Measurements from ENCODE around the gene WIPF1.
A peak's percentile ranks its signal among the peaks of the same experiment; 100 is the strongest.

WIPF1 gene

DNA sequence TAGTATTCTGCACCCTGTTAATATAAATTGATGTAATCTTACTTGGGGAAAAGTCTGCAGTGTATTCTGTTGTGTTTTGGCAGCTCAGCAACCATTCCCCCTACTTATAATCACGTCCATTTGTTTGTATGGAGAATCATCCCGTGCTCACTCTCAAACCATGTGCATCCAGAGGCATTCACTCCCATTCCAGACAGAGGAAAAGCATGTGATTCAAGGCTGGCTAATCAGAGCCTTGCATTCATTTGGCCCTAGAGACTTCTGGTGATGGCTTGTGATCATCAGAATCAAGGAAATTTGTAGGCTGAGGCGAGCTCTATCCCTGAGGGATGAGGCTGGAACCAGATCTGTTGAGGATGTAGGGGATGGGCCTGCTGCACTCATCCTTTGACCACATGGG lies 5.1 kb upstream of the WIPF1 start:
- H3K4me3 ChIP-seq (ENCODE audit: severe bottlenecking), result no peak overlapping the region
- ATAC-seq (ENCODE audit: low read depth) (no peak), DNase-seq (ENCODE audit: low spot score) (no peak)
- TF ChIP-seq, protein P1, sequence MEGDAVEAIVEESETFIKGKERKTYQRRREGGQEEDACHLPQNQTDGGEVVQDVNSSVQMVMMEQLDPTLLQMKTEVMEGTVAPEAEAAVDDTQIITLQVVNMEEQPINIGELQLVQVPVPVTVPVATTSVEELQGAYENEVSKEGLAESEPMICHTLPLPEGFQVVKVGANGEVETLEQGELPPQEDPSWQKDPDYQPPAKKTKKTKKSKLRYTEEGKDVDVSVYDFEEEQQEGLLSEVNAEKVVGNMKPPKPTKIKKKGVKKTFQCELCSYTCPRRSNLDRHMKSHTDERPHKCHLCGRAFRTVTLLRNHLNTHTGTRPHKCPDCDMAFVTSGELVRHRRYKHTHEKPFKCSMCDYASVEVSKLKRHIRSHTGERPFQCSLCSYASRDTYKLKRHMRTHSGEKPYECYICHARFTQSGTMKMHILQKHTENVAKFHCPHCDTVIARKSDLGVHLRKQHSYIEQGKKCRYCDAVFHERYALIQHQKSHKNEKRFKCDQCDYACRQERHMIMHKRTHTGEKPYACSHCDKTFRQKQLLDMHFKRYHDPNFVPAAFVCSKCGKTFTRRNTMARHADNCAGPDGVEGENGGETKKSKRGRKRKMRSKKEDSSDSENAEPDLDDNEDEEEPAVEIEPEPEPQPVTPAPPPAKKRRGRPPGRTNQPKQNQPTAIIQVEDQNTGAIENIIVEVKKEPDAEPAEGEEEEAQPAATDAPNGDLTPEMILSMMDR (IDR thresholded peaks at IDR 0.05; ENCODE audit: poor library complexity, severe bottlenecking), result no peak
- H3K36me3 ChIP-seq (ENCODE audit: low read depth), result no peaks in the 10 kb centered on the region
- no peaks in the 10 kb centered on the region for H3K9me3 ChIP-seq (ENCODE audit: severe bottlenecking)
- peaks cover 15% of the 10 kb centered on the region for H3K4me1 ChIP-seq (ENCODE audit: insufficient read depth, poor library complexity, severe bottlenecking)
- no peaks in the 10 kb centered on the region for H3K27me3 ChIP-seq (ENCODE audit: insufficient read depth, poor library complexity, severe bottlenecking)
- no peak overlapping the region for H3K27ac ChIP-seq (ENCODE audit: poor library complexity, severe bottlenecking)

DNA sequence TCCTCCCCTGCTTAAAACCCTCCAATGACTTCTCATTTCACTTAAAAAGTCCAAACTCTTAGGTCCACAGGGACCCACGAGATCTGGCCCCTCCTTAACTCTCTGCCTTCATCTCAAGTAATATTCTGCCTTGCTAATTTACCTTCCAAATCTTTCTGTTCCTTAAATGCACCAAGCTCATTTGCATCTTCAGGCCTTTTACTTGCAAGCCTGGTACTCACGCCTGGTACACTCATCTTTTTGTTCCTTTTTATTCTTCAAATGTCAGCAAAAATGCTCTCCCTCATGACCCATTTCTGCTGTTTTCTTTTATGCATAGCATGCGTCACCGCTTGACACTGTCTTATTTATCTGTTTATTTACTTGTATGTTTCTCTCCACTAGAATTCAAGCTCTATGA lies 2.7 kb upstream of the WIPF1 start:
- no peak for ATAC-seq (ENCODE audit: low read depth)
- H3K36me3 ChIP-seq (ENCODE audit: low read depth), result peaks cover 3% of the 10 kb centered on the region; the same call in 1 of the 2 replicates
- no peaks in the 10 kb centered on the region for H3K27me3 ChIP-seq (ENCODE audit: insufficient read depth, poor library complexity, severe bottlenecking)
- no peak overlapping the region for H3K27ac ChIP-seq (ENCODE audit: poor library complexity, severe bottlenecking)
- H3K4me3 ChIP-seq (ENCODE audit: severe bottlenecking), result no peak overlapping the region
- TF ChIP-seq, protein P1 (IDR thresholded peaks at IDR 0.05; ENCODE audit: poor library complexity, severe bottlenecking), result no peak
- no peak for DNase-seq (ENCODE audit: low spot score)
- no peaks in the 10 kb centered on the region for H3K9me3 ChIP-seq (ENCODE audit: severe bottlenecking)
- H3K4me1 ChIP-seq (ENCODE audit: insufficient read depth, poor library complexity, severe bottlenecking), result peaks cover 12% of the 10 kb centered on the region

DNA sequence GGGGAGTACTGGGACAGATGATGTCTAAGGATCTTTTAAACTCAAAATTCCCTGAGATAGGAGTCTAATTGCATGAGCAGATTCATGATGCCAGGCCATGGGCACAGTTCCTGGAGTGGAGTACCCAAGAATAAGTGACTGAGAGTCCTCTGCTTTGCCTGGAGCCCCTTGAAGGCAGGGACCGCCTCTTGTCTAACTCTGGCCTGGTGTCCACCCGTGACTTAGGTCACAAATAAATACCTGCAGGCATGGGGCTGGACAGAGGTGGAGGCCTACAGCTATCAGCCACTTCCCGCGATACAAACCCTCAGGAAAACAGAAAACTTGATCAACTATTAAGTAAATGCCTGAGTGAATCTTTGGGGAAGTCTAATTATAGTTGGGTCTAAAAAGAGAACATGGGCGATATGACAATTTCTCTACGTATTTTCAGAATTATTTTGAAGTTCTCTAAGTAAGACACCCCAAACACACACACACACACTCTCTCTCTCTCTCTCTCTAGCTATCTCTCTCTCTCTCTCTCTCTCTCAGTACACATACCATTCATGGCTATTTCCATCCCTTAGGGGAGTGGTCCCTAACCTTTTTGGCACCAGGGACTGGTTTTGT lies 1.8 kb upstream of the WIPF1 start:
- DNase-seq (ENCODE audit: low spot score) (no peak), ATAC-seq (ENCODE audit: low read depth) (no peak)
- Histone ChIP-seq H3K27me3 (ENCODE audit: insufficient read depth, poor library complexity, severe bottlenecking) (no peaks in the 10 kb centered on the region), H3K27ac (ENCODE audit: poor library complexity, severe bottlenecking) (no peak overlapping the region), H3K9me3 (ENCODE audit: severe bottlenecking) (no peaks in the 10 kb centered on the region), H3K4me1 (ENCODE audit: insufficient read depth, poor library complexity, severe bottlenecking) (peaks cover 12% of the 10 kb centered on the region), H3K4me3 (ENCODE audit: severe bottlenecking) (no peak overlapping the region), H3K36me3 (ENCODE audit: low read depth) (peaks cover 3% of the 10 kb centered on the region; the same call in 1 of the 2 replicates)
- TF ChIP-seq, protein P1 (IDR thresholded peaks at IDR 0.05; ENCODE audit: poor library complexity, severe bottlenecking), result no peak

DNA sequence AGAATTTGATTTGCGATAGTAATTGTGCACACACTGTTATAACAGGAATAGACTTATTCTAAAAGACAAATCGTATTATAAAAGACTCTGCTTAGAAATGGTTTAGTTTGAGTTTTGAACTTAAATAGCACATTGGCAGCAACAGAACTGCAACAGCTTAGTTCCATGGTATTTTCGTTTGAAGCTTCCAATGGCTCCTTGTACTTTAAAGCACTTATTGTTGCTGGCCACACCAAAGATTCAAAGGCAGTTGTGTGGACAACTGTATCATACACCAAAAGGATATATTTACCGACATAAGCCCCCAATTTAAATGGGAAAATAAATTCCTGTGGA lies 627 bp downstream of the WIPF1 start:
- Histone ChIP-seq H3K4me3 (ENCODE audit: severe bottlenecking) (no peak overlapping the region), H3K27me3 (ENCODE audit: insufficient read depth, poor library complexity, severe bottlenecking) (no peaks in the 10 kb centered on the region), H3K9me3 (ENCODE audit: severe bottlenecking) (no peaks in the 10 kb centered on the region), H3K4me1 (ENCODE audit: insufficient read depth, poor library complexity, severe bottlenecking) (peaks cover 19% of the 10 kb centered on the region), H3K27ac (ENCODE audit: poor library complexity, severe bottlenecking) (peak overlapping the region; percentile 20), H3K36me3 (ENCODE audit: low read depth) (peaks cover 3% of the 10 kb centered on the region; the same call in 1 of the 2 replicates)
- ATAC-seq (ENCODE audit: low read depth), result no peak
- TF ChIP-seq, protein P1 (IDR thresholded peaks at IDR 0.05; ENCODE audit: poor library complexity, severe bottlenecking), result no peak
- no peak for DNase-seq (ENCODE audit: low spot score)

DNA sequence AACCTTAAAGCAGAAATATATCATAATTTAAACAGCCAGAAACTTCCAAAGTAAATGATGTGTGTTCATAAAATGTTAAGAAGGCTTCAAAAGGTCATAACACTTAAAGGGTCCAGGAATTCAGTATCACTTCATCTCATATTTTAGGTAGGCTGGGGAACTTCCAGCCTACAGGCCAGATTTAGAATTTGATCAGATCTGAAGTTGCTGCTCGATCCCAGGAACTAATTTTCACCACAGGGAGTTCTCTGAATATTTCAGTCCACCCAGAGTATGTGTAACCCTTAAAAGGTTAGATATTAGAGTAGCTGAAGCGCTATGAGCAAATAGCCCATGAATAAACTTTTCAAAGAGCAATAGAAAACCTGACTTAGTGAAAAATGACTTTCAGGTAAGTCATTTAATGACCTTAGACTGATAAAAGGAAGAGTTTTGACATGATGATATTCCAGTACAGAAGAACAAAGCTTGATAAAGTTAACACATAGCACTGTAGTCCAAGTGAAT lies 1.7 kb downstream of the WIPF1 start:
- no peak overlapping the region for H3K27ac ChIP-seq (ENCODE audit: poor library complexity, severe bottlenecking)
- TF ChIP-seq, protein P1 (IDR thresholded peaks at IDR 0.05; ENCODE audit: poor library complexity, severe bottlenecking), result no peak
- no peak overlapping the region for H3K4me3 ChIP-seq (ENCODE audit: severe bottlenecking)
- H3K27me3 ChIP-seq (ENCODE audit: insufficient read depth, poor library complexity, severe bottlenecking), result no peaks in the 10 kb centered on the region
- H3K36me3 ChIP-seq (ENCODE audit: low read depth), result peaks cover 3% of the 10 kb centered on the region; the same call in 1 of the 2 replicates
- DNase-seq (ENCODE audit: low spot score) (no peak), ATAC-seq (ENCODE audit: low read depth) (no peak)
- H3K4me1 ChIP-seq (ENCODE audit: insufficient read depth, poor library complexity, severe bottlenecking), result peaks cover 19% of the 10 kb centered on the region
- H3K9me3 ChIP-seq (ENCODE audit: severe bottlenecking), result no peaks in the 10 kb centered on the region
